OCI-LY7 (cell line): ENCODE results near the gene SRRT. TPM values are rescaled to one million over a fixed set of nuclear protein-coding genes. Genes with fewer than 3 reads are reported as not detected.
"Not testable (repeated sequence)": the region's sequence is repeated elsewhere in the genome, so short reads cannot be mapped to it uniquely, and the experiment has no call there.

Experiments
- BruUV-seq: library from RNA; stranded (reverse); fragments of 400-500 nt; replicated peaks from 2 replicates; lab custom pipeline; 2021; lab: Mats Ljungman, UMichigan
- CTCF ChIA-PET: fragments of 300-600 bp; sonication (Branson Sonifier 250); formaldehyde crosslinking; loops from one replicate; lab custom pipeline; 2022; ENCODE audit warnings: antibody characterized with exemption; ENCODE audit not compliant: unreplicated experiment; lab: Charles Lee
- POLR2A ChIA-PET: fragments of 300-600 bp; sonication (Branson Sonifier 250); formaldehyde crosslinking; loops from one replicate; lab custom pipeline; 2022; ENCODE audit warnings: antibody characterized with exemption; lab: Charles Lee
- DNase-seq: peaks from one replicate; pipeline ENCODE4 v3.0.0-alpha.2; 2015; ENCODE audit warnings: low spot score
- H2AFZ ChIP-seq: fragments of 200-600 bp; sonication (generic), shearing (Covaris generic); 2 replicates; pipeline ENCODE4 v1.6.1; 2014; ENCODE audit warnings: mild to moderate bottlenecking, antibody characterized with exemption, low read length, moderate library complexity
- H3K27ac ChIP-seq: fragments of 200-600 bp; sonication (generic); 2 replicates; pipeline ENCODE4 v1.5.1; 2014; ENCODE audit warnings: mixed run types, low read depth, mild to moderate bottlenecking, moderate library complexity, low read length, inconsistent platforms; ENCODE audit not compliant: poor library complexity, severe bottlenecking
- H3K36me3 ChIP-seq: fragments of 200-600 bp; sonication (generic); 2 replicates; pipeline ENCODE4 v1.6.1; 2014; ENCODE audit warnings: mild to moderate bottlenecking, antibody characterized with exemption, low read length, moderate library complexity, mixed read lengths; ENCODE audit not compliant: insufficient read depth
- H3K4me1 ChIP-seq: fragments of 200-600 bp; sonication (generic); 2 replicates; pipeline ENCODE4 v1.5.1; 2014; ENCODE audit warnings: mild to moderate bottlenecking, low read length; ENCODE audit not compliant: insufficient read depth, poor library complexity, severe bottlenecking
- H3K4me2 ChIP-seq: fragments of 200-600 bp; sonication (generic); 2 replicates; pipeline ENCODE4 v1.6.1; 2014; ENCODE audit warnings: mild to moderate bottlenecking, low read length
- H3K4me3 ChIP-seq: fragments of 200-600 bp; sonication (generic); 2 replicates; pipeline ENCODE4 v1.5.1; 2014; ENCODE audit warnings: mild to moderate bottlenecking, low read depth, low read length; ENCODE audit not compliant: poor library complexity, severe bottlenecking
- H3K79me2 ChIP-seq: fragments of 200-600 bp; sonication (generic); 2 replicates; pipeline ENCODE4 v1.6.1; 2016; ENCODE audit warnings: low read depth, mild to moderate bottlenecking, low read length, moderate library complexity, mixed read lengths; ENCODE audit not compliant: insufficient read depth
- H3K9me2 ChIP-seq: fragments of 200-600 bp; sonication (generic); 2 replicates; pipeline ENCODE4 v1.6.1; 2016; ENCODE audit warnings: mild to moderate bottlenecking, low read length, mixed read lengths; ENCODE audit not compliant: insufficient read depth
- H3K9me3 ChIP-seq: fragments of 200-600 bp; sonication (generic); 2 replicates; pipeline ENCODE4 v1.6.1; 2014; ENCODE audit warnings: mild to moderate bottlenecking, mixed run types, low read length, mixed read lengths
- H4K20me1 ChIP-seq: fragments of 200-600 bp; sonication (generic); 2 replicates; pipeline ENCODE4 v1.6.1; 2014; ENCODE audit warnings: mild to moderate bottlenecking, antibody characterized with exemption, low read length, moderate library complexity, mixed read lengths; ENCODE audit not compliant: insufficient read depth
- CTCF ChIP-seq: fragments of 200-600 bp; sonication (generic); conservative IDR thresholded peaks from 2 replicates; pipeline ENCODE4 v1.5.1; 2014; ENCODE audit warnings: mild to moderate bottlenecking, antibody characterized with exemption, low read length, moderate library complexity, mixed read lengths
- EZH2phosphoT487 ChIP-seq: fragments of 200-600 bp; sonication (generic); IDR thresholded peaks from 2 replicates; pipeline ENCODE4 v1.6.1; 2018; ENCODE audit warnings: low read depth, borderline replicate concordance, mild to moderate bottlenecking, mixed run types, antibody characterized with exemption, low read length, moderate library complexity, mixed read lengths
- intact Hi-C: fragments of 100-400 bp; cut with micrococcal nuclease; formaldehyde crosslinking; loops from one replicate; pipeline ENCODE4 v1.10.0; 2022; ENCODE audit not compliant: unreplicated experiment
- total RNA-seq, 2 experiments: library from RNA; depleted of rRNA in 1 of 2; stranded (reverse); fragments of >200 nt in 1 of 2; shearing (Covaris generic) in 1 of 2; gene quantifications; 2 replicates each; pipeline ENCODE4 v1.2.3, GENCODE V29; 2014 to 2022

SRRT gene
- total RNA-seq, 2 experiments from 2014 or later: 154 to 264 TPM

DNA sequence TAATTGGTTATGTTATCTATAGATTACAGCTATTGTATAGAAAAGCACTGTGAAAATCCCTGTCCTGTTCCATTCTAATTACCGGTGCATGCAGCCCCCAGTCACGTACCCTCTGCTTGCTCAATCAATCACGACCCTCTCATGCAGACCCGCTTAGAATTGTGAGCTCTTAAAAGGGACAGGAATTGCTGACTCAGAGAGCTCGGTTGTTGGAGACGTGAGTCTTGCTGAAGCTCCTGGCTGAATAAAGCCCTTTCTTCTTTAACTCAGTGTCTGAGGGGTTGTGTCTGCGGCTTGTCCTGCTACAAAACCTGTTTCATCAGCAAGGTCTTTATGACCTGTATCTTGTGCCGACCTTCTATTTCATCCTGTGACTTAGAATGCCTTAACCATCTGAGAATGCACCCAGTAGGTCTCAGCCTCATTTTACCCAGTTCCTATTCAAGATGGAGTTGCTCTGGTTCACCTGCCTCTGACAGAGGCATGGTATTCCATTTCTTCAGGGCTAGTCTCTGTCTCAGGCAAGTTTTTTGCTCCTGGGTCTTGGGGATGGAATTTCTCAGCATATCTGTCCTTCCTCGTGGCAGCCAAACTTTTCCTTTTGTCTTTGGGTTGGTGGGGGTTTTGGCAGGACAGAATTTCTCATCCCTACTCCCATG is 45.0 kb downstream of the SRRT start:
- H3K4me1 ChIP-seq, H3K79me2 ChIP-seq, CTCF ChIA-PET, H3K36me3 ChIP-seq, H3K27ac ChIP-seq, H3K9me3 ChIP-seq, H2AFZ ChIP-seq, DNase-seq, BruUV-seq, H3K4me3 ChIP-seq, intact Hi-C loops, H4K20me1 ChIP-seq, H3K4me2 ChIP-seq, H3K9me2 ChIP-seq, POLR2A ChIA-PET: not testable (repeated sequence)

DNA sequence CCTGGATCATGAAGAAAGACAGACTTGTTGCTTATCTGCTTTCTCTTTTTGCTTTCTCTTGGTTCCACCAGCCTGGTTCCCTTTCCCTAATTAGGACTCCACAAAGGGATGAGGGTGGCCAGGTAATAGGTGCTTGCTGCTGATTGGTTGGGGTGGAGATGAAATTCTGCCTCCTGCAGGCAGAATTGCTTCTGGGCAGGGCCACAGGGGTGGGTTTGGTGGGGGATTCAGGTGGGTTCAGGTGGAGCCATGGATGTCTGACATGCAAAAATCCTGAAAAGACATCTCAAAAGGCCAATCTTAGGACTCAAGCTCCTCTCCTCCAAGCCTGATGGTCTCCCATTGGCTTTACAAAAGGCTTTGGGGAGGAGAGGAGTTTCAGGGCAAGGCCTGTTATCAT is 46.1 kb downstream of the SRRT start:
- CTCF ChIA-PET: no interaction called here
- BruUV-seq: no TSS peak
- POLR2A ChIA-PET: no interaction called here
- H3K36me3 ChIP-seq: no peaks in the 10 kb centered on the region
- no peaks in the 10 kb centered on the region for H4K20me1 ChIP-seq
- H2AFZ ChIP-seq: no peak overlapping the region
- no peak overlapping the region for H3K4me2 ChIP-seq
- H3K4me3 ChIP-seq: no peak overlapping the region
- no peaks in the 10 kb centered on the region for H3K9me3 ChIP-seq
- no peak for TF ChIP-seq EZH2phosphoT487
- no peak for TF ChIP-seq CTCF
- no peak overlapping the region for H3K27ac ChIP-seq
- H3K4me1 ChIP-seq: no peaks in the 10 kb centered on the region
- DNase-seq: no peak
- intact Hi-C loops: no loop called here
- no peaks in the 10 kb centered on the region for H3K79me2 ChIP-seq
- H3K9me2 ChIP-seq: no peaks in the 10 kb centered on the region

DNA sequence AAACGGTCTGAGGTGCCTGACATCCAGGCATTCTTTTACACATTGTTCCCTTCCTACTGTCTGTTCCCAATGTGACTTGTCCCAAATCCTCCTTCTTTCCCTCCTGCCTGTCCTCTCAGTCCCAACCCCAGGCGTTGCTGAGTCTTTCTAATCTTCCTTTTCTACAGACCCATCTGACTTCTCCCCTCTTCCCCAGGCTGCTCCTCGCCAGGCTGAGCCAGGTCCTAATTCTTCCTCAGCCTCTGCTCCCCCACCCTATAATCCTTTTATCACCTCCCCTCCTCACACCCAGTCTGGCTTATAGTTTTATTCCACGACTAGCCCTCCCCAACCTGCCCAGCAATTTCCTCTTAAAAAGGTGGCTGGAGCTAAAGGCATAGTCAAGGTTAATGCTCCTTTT is 48.7 kb downstream of the SRRT start:
- H3K4me3 ChIP-seq, H3K27ac ChIP-seq, CTCF ChIA-PET, intact Hi-C loops, BruUV-seq, H3K9me2 ChIP-seq, H3K36me3 ChIP-seq, H3K9me3 ChIP-seq, H3K79me2 ChIP-seq, H3K4me1 ChIP-seq, POLR2A ChIA-PET, H3K4me2 ChIP-seq, H4K20me1 ChIP-seq, DNase-seq, H2AFZ ChIP-seq: not testable (repeated sequence)

DNA sequence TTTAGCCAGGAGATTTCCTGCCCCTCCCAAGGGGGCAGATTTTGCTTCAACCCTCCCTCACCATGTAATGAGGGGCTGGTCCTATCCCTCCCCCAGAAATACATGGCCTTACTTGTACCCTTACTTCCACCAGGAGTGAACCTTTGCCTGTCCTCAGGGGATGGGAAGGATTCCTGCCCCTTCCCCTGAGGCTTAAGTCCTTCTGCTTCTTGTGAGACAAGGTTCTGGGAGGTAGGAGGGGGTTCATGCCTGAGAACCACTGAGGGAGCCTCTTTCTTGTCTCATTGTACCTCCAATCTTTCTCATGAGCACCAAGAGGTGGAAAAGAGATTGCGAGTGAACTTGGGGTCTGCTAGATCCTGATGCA is 54.9 kb downstream of the SRRT start:
- POLR2A ChIA-PET: no interaction called here
- no peaks in the 10 kb centered on the region for H4K20me1 ChIP-seq
- no peak overlapping the region for H3K27ac ChIP-seq
- no peaks in the 10 kb centered on the region for H3K9me2 ChIP-seq
- no peak overlapping the region for H3K4me2 ChIP-seq
- no peaks in the 10 kb centered on the region for H3K36me3 ChIP-seq
- H3K79me2 ChIP-seq: no peaks in the 10 kb centered on the region
- no peak overlapping the region for H2AFZ ChIP-seq
- DNase-seq: no peak
- no TSS peak for BruUV-seq
- no peaks in the 10 kb centered on the region for H3K4me1 ChIP-seq
- intact Hi-C loops: no loop called here
- CTCF ChIA-PET: no interaction called here
- TF ChIP-seq CTCF (no peak), EZH2phosphoT487 (no peak)
- H3K4me3 ChIP-seq: no peak overlapping the region
- no peaks in the 10 kb centered on the region for H3K9me3 ChIP-seq
